ENCODE results near the gene EPHA8. TPM values are rescaled to one million over a fixed set of nuclear protein-coding genes. Genes with fewer than 3 reads are reported as not detected.

The EPHA8 gene
- total RNA-seq, 1 donor from 2014 or later, result not detected

GRCh38 chr1:22616571-22616970 lies 53.3 kb downstream of the EPHA8 start:
- no peaks in the 10 kb centered on the region for H3K36me3 ChIP-seq
- intact Hi-C loops (cut with DNase I), result no loop called here
- no peak overlapping the region for H3K27ac ChIP-seq
- no peak for TF ChIP-seq POLR2AphosphoS5 (IDR thresholded peaks at IDR 0.05; ENCODE audit: insufficient read depth in 1 of 2, low read depth in 1 of 2)
- TF ChIP-seq CTCF (IDR thresholded peaks at IDR 0.05), result no peak
- no peak for TF ChIP-seq POLR2A (IDR thresholded peaks at IDR 0.05)
- DNase-seq (ENCODE audit: extremely low spot score in 2 of 2), result no peak
- no peaks in the 10 kb centered on the region for H3K4me1 ChIP-seq
- no peaks in the 10 kb centered on the region for H3K9me3 ChIP-seq
- no peak overlapping the region for H3K4me3 ChIP-seq
- H3K27me3 ChIP-seq, result no peaks in the 10 kb centered on the region

- TF ChIP-seq POLR2AphosphoS5 (IDR thresholded peaks at IDR 0.05; ENCODE audit: insufficient read depth in 1 of 2, low read depth in 1 of 2) (no peak), POLR2A (IDR thresholded peaks at IDR 0.05) (no peak), CTCF (IDR thresholded peaks at IDR 0.05) (no peak)
- intact Hi-C loops (cut with DNase I), result no loop called here
- no peak overlapping the region for H3K27ac ChIP-seq
- no peaks in the 10 kb centered on the region for H3K27me3 ChIP-seq
- no peak overlapping the region for H3K4me3 ChIP-seq
- H3K9me3 ChIP-seq, result no peaks in the 10 kb centered on the region
- no peaks in the 10 kb centered on the region for H3K4me1 ChIP-seq
- DNase-seq (ENCODE audit: extremely low spot score in 2 of 2), result no peak
- H3K36me3 ChIP-seq, result no peaks in the 10 kb centered on the region
These were observed 54.8 kb downstream of the EPHA8 start for GRCh38 chr1:22618056-22618455.

- no peak for DNase-seq (ENCODE audit: extremely low spot score in 2 of 2)
- Histone ChIP-seq H3K9me3 (no peaks in the 10 kb centered on the region), H3K27me3 (no peaks in the 10 kb centered on the region), H3K4me1 (no peaks in the 10 kb centered on the region), H3K27ac (no peak overlapping the region), H3K36me3 (no peaks in the 10 kb centered on the region), H3K4me3 (no peak overlapping the region)
- intact Hi-C loops (cut with DNase I), result no loop called here
- no peak for TF ChIP-seq POLR2AphosphoS5 (IDR thresholded peaks at IDR 0.05; ENCODE audit: insufficient read depth in 1 of 2, low read depth in 1 of 2)
- TF ChIP-seq CTCF (IDR thresholded peaks at IDR 0.05), result no peak
- no peak for TF ChIP-seq POLR2A (IDR thresholded peaks at IDR 0.05)
These were observed 56.0 kb downstream of the EPHA8 start for GRCh38 chr1:22619252-22619651.

GRCh38 chr1:22619798-22620197 lies 56.5 kb downstream of the EPHA8 start:
- Histone ChIP-seq H3K4me3 (no peak overlapping the region), H3K9me3 (no peaks in the 10 kb centered on the region), H3K36me3 (no peaks in the 10 kb centered on the region), H3K27me3 (no peaks in the 10 kb centered on the region), H3K4me1 (no peaks in the 10 kb centered on the region), H3K27ac (no peak overlapping the region)
- intact Hi-C loops (cut with DNase I), result no loop called here
- DNase-seq (ENCODE audit: extremely low spot score in 2 of 2), result no peak
- TF ChIP-seq POLR2A (IDR thresholded peaks at IDR 0.05) (no peak), POLR2AphosphoS5 (IDR thresholded peaks at IDR 0.05; ENCODE audit: insufficient read depth in 1 of 2, low read depth in 1 of 2) (no peak), CTCF (IDR thresholded peaks at IDR 0.05) (no peak)

GRCh38 chr1:22621761-22622160 lies 58.5 kb downstream of the EPHA8 start:
- intact Hi-C loops (cut with DNase I), result no loop called here
- Histone ChIP-seq H3K4me1 (no peaks in the 10 kb centered on the region), H3K27ac (no peak overlapping the region), H3K9me3 (no peaks in the 10 kb centered on the region), H3K27me3 (no peaks in the 10 kb centered on the region), H3K36me3 (no peaks in the 10 kb centered on the region), H3K4me3 (no peak overlapping the region)
- TF ChIP-seq POLR2A (IDR thresholded peaks at IDR 0.05) (no peak), POLR2AphosphoS5 (IDR thresholded peaks at IDR 0.05; ENCODE audit: insufficient read depth in 1 of 2, low read depth in 1 of 2) (no peak)
- DNase-seq (ENCODE audit: extremely low spot score in 2 of 2), result no peak

All from vagina (tissue), 2 donors.